ENCODE results near the gene TBL1XR1.

The TBL1XR1 gene

GRCh38 chr3:177150218-177150916 is 46.9 kb downstream of the TBL1XR1 start:
- no peak overlapping the region for H3K4me3 ChIP-seq (ENCODE audit: low read length)
- no peak for TF ChIP-seq CTCF (IDR thresholded peaks at IDR 0.05; ENCODE audit: insufficient read depth, low read depth, low read length, missing control alignments)
- no peak for DNase-seq (ENCODE audit: low read depth)

DNA sequence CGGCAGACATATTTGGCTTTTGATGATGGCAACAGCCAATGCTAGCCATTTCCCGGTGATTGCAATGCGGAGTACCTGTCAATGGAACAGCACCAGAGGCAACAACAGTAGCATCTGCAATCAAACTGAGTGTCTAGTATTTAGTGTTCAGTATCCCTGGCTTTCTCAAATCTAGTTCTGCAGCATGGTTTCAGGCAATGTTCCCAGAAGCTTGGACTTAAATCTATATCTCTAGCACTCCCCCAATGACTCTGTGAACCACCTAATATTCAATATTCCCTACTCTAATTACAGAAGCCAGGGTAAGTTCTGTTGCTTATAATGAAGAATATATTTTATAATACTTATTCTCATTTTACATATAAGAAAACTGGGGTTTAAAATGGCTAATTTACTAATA is 48.2 kb downstream of the TBL1XR1 start:
- no peak overlapping the region for H3K4me3 ChIP-seq (ENCODE audit: low read length)
- DNase-seq (ENCODE audit: low read depth), result no peak
- TF ChIP-seq CTCF (IDR thresholded peaks at IDR 0.05; ENCODE audit: insufficient read depth, low read depth, low read length, missing control alignments), result no peak

- no peak for TF ChIP-seq CTCF (IDR thresholded peaks at IDR 0.05; ENCODE audit: insufficient read depth, low read depth, low read length, missing control alignments)
- no peak for DNase-seq (ENCODE audit: low read depth)
- no peak overlapping the region for H3K4me3 ChIP-seq (ENCODE audit: low read length)
These were observed 49.5 kb downstream of the TBL1XR1 start for GRCh38 chr3:177147790-177148189.

- no peak for DNase-seq (ENCODE audit: low read depth)
- no peak overlapping the region for H3K4me3 ChIP-seq (ENCODE audit: low read length)
- TF ChIP-seq CTCF (IDR thresholded peaks at IDR 0.05; ENCODE audit: insufficient read depth, low read depth, low read length, missing control alignments), result no peak
These were observed 50.6 kb downstream of the TBL1XR1 start for GRCh38 chr3:177146646-177147045.

- H3K4me3 ChIP-seq (ENCODE audit: low read length), result no peak overlapping the region
- no peak for DNase-seq (ENCODE audit: low read depth)
- TF ChIP-seq CTCF (IDR thresholded peaks at IDR 0.05; ENCODE audit: insufficient read depth, low read depth, low read length, missing control alignments), result no peak
These were observed 51.3 kb downstream of the TBL1XR1 start for GRCh38 chr3:177145954-177146353.

DNA sequence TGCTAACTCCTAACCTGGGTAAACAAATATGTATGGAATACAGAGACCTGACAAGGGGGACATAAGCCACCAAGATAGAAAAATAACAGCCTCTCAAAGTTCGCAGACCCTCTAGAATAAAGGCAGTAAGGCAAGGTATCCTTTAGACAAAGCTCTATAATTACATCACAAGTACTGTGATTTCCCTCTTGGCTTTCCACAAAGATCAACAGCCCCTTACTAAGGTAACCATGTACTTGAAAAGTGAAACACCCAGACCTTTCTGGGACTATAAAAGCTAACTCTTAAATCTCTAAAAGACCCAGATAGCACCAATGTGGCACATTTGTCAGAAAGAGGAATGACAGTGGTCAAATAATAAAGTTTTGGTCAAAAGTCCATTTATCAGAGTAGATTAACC is 51.9 kb downstream of the TBL1XR1 start:
- H3K4me3 ChIP-seq (ENCODE audit: low read length), result no peak overlapping the region
- no peak for DNase-seq (ENCODE audit: low read depth)
- no peak for TF ChIP-seq CTCF (IDR thresholded peaks at IDR 0.05; ENCODE audit: insufficient read depth, low read depth, low read length, missing control alignments)

GRCh38 chr3:177144922-177145321 is 52.4 kb downstream of the TBL1XR1 start:
- DNase-seq (ENCODE audit: low read depth), result peak; percentile 74
- no peak for TF ChIP-seq CTCF (IDR thresholded peaks at IDR 0.05; ENCODE audit: insufficient read depth, low read depth, low read length, missing control alignments)
- no peak overlapping the region for H3K4me3 ChIP-seq (ENCODE audit: low read length)

Measured in epithelial cell of esophagus (primary cell).